Keratinocyte (primary cell): ENCODE results near the gene NME9.

ENCODE experiments used
- CTCF ChIP-seq, 3 experiments: IDR thresholded peaks in 1 of 3; conservative IDR thresholded peaks in 1 of 3; optimal IDR thresholded peaks in 1 of 3; 2 replicates in 2 of 3; 3 replicates in 1 of 3; pipeline versions ENCODE3 to v1.5.1; 2011; ENCODE audit warnings: low read length in 3 of 3, mild to moderate bottlenecking in 3 of 3, moderate library complexity in 2 of 3, control low read depth in 1 of 3, inconsistent platforms in 1 of 3; ENCODE audit not compliant: insufficient read depth in 2 of 3; ENCODE audit errors: extremely low read depth in 1 of 3
- EZH2 ChIP-seq: IDR thresholded peaks from one replicate; pipeline ENCODE4 v1.6.1; 2012; ENCODE audit warnings: inconsistent platforms, mild to moderate bottlenecking, low read length, moderate library complexity

GRCh38 chr3:138257986-138258385 is 71.7 kb downstream of the NME9 start:
- TF ChIP-seq CTCF (optimal IDR thresholded peaks at IDR 0.05 in 1 of 3, IDR thresholded peaks at IDR 0.05 in 1 of 3, conservative IDR thresholded peaks at IDR 0.05 in 1 of 3; ENCODE audit: extremely low read depth in 1 of 3, insufficient read depth in 2 of 3, low read length in 3 of 3) = no peak
- no peak for TF ChIP-seq EZH2
